GM18511 (cell line): Measurements from ENCODE around the gene RNASEL.

Source experiments
- ATAC-seq: cut with Tn5 transposase; IDR thresholded peaks from one replicate; pipeline ENCODE4 v1.9.1; 2021; ENCODE audit warnings: mild to moderate bottlenecking, moderate library complexity; ENCODE audit not compliant: unreplicated experiment

RNASEL gene

DNA sequence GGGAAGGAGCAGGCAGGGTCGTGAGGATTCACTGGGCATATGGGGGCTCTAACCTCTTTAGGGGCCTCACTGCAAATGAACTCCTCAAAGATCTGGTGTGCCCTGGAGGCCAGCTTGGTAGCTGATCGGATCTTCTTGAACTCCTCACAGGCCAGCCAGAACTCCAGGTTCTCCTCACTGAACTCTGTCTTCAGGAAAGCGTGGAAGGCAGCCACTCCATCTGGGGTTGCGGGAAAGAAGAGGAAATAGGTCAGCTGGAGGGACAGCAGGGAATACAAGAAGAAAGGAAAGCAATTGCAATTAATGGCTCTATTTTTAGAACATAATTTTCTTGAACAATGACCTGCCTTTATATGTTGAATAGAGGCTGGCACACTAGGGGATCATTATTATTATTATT, 12.9 kb upstream of the RNASEL start:
- ATAC-seq = no peak

DNA sequence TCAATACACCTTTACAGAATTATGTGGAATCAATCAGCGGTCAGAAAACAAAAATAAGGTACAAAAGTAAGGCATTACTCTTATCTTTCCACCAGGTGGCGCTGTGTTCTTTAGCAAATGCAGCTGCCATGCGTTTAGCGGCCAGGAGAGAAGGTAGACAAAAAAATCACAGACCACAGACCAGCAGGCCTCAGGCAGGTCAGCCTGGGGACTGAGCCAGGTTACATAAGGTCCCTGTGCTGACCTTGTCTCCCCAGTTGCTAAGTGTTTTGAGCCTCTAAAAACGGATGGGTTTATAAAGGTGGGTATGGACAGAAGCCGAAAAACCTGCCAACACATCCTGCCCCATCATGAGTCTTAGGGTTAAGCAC, 12.3 kb upstream of the RNASEL start:
- ATAC-seq = no peak

DNA sequence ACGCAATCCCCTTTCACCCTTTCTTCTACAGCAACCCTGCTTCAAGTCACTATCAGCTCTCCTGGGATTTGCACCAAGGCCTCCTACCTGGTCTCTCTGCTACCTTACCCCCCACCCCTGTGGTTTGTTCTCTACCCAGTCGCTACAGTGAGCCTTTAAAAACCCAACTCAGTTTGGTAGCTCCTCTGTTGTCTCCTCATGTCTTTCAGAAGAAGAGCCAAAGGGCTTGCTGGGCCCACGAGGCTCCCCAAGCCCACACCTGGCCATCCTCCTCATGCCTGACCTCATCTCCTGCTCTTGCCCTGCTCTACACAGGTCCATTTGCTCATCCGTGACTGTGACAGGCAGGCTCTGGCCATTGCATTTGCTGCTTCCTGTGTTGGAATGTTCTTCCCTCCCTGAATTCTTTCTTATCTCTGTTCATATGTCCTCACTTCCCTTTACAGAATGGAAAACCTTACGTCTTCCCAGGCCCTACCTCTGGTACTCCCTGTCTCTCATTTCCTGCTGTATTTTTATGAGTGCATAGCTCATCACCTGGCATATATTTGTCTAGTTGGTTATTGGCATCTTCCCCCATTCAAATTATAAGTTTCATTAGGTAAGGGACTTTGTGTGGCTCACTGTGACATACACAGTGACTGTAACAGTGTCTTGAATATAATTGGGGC, 11.8 kb upstream of the RNASEL start:
- ATAC-seq = no peak

- ATAC-seq = no peak
These were observed 11.1 kb upstream of the RNASEL start for GRCh38 chr1:182600036-182600713.

- ATAC-seq = no peak
These were observed 10.3 kb upstream of the RNASEL start for GRCh38 chr1:182599339-182599738.

DNA sequence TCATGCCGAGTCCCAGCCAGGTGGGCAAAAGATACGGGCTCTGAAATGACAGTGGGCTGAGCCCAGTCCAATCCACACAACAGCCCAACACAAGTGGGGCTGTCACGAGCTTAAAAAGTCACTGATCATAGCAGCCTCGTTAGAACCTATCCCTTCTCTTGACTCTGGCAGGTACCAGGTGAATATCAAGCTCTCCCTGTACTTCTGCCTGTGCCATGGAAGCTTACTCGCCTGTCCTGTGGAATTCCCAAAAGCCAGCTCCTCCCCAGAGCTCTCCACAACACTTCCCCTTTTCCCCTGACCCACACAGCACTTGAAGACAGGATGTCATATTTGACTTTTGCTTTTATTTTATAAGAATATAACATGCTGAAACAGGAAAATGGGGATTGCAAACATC, 9.2 kb upstream of the RNASEL start:
- no peak for ATAC-seq

DNA sequence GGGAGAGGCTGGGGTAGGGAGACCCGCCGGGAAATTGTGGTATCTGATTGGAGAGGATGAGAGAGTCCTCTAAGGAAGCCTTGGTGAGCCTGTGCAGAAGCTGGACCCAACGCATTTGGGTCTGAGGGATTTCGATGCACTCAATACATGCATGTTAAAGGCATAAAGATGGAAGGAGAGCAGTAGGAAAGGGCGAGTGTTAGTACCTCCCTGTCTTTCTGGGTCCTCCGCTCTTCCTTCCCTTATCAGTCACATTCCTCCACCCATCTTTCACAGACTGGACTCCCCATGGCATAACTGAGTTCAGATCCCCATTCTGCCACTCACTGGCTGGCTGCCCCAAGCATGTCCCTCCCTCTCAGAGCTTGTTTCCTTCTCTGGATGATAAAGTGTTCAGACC, 7.9 kb upstream of the RNASEL start:
- ATAC-seq = no peak

DNA sequence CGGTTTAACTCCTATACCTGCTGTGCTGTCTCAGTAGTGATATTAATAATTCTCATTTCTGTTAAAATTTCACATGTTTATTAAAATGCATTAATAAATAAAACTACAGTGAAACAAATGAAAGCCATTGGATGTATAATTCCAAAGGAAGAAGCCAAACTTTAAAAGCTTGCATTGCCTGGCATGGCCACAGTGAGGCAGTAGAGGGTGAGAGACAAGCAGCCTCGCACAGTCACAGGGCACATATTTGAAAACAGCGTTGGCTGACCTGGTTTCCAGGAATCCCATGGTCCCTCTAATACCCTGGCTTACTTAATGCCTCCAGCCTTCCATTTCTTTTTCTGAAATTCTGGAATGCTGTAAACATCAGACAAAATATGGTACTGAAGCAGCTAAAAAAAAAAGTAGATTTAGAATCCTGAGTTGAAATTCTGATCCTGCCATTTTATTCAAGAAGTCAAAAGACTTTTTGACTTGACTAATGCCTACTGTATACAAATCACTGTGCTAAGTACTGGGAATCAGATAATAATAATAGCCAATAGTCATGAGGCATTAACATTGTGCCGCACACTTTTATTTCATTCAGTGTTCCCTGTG, 6.7 kb upstream of the RNASEL start:
- ATAC-seq = no peak

DNA sequence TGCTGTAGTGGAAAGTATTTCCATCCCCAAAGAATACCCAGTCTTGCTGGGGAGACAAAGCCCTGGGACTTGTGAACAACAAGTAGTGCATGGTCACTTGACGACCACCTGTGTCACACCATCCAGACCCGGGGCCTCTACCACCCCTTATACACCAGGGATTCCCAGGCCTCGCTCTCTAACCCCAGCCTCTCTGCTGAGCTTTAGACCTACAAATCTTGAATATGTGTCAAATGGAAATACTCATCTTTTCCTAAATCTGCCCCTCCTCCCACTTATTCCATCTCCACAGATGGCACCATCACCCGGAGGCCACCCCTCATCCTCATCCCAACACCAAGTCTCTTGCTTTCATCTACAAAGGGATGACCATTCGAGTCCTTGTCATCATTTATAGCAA, 875 bp upstream of the RNASEL start:
- ATAC-seq = no peak

DNA sequence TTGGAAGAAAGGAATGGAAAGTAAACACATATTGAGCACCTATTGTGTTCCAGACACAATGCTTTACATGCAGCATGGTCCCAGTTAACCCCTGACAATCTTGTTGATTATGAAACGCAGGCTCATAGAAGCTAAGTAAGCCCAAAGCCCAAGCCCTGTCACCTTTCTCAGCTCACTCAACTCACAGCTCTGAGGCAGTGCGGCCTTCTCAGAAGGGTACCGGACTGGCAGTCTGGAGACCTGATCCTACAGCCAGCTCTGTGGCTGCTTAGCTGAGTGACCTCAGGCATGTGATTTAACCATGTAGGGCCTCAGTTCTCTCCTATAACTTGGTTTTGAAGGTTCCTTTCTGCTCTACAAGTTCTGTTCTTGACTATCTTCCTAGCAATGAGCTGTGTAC, 464 bp upstream of the RNASEL start:
- ATAC-seq = no peak

DNA sequence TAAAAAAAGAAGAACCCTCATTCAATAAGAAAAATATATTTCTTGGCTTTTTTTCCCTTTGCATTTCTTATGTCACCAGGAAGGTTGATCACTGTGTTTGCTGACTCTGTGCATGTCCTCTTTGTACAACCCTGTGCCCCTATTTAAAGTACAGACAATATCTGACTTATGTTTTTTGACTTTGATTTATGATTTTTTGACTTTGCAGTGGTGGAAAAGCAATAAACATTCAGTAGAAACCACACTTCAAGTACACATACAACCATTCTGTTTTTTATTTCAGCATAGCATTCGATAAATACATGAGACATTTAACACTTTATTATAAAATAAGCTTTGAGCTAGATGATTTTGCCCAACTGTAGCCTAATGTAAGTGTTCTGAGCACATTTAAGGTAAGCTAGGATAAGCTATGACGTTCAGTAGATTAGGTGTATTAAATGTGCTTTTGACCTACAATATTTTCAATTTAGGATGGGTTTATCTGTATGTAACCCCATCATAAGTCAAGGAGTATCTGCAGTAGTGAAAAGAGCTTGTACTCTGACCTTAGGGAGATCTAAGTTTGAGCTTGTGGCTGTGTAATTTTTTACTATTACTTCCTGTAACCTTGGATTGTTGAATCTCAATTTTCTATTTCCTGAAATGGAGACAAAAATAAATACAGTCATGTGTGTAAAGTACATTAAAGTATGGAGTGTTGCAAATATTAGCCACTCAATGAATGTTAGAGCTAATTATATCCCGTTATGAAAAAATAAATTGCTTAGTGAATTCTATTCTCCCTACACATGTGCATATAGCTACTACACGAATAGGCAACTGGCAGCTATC, 1.2 kb downstream of the RNASEL start:
- ATAC-seq = peak; percentile 27

GRCh38 chr1:182587093-182587492, 2.0 kb downstream of the RNASEL start:
- no peak for ATAC-seq

DNA sequence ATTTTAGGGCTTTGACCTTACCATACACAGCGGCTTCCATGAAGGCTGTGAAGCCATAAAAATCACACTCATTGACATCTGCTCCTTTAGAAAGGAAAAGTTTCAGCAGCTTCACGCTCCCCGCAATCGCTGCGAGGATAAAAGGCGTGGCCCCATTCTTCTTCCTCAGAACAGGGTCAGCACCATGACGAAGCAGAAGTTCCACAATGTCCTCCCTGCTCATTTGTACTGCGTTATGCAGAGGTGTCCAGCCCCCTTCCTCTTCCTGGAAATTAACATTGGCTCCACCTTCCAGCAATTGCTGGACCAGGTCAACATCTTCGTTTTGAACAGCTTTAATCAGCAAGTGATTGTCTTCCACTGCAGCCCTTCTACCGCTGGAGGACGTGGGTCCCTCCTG, 2.7 kb downstream of the RNASEL start:
- ATAC-seq = no peak

- no peak for ATAC-seq
These were observed 4.3 kb downstream of the RNASEL start for GRCh38 chr1:182584746-182585145.

DNA sequence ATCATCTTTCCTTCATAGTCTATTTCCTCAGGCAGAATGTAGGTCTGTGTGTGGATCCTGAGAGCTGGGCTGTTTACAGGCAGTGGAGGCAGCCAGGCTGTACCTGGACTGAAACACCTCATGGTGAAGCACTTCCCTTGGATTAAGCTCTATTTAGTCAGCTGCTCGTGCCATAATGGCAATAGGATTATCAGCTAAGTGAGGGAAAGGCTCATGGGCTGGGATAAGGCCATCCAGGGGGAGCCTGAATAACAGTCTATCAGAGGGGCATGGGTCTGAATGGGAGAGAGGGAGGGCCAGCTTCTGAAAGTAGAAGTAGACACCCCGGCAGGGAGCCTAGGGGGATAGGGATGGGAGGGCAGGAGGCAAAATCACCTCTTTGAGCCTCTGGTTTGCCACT, 8.3 kb downstream of the RNASEL start:
- no peak for ATAC-seq

GRCh38 chr1:182575540-182576149, 13.4 kb downstream of the RNASEL start:
- ATAC-seq = no peak

DNA sequence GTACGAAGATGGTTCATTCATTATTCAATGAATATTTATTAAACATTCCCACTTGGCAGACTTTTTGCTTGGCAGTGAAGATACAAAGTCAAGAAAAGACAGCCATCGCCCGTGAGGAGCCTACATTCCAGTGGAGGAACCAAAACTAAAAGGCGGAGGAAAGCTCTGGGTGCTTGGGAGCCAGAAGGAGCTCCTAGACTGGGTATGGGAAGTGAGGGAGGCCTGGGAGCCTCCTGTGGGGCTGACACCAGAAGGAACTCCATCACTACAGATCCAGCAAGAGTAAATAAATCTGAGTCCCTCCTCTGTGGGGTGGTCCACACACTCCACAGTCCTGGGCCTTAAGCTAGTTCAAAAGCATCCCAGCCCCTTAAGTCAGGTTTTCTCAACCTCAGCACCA, 14.9 kb downstream of the RNASEL start:
- ATAC-seq = no peak

- no peak for ATAC-seq
These were observed 18.5 kb downstream of the RNASEL start for GRCh38 chr1:182570611-182570970.

- ATAC-seq = no peak
These were observed 19.0 kb downstream of the RNASEL start for GRCh38 chr1:182569939-182570610.

DNA sequence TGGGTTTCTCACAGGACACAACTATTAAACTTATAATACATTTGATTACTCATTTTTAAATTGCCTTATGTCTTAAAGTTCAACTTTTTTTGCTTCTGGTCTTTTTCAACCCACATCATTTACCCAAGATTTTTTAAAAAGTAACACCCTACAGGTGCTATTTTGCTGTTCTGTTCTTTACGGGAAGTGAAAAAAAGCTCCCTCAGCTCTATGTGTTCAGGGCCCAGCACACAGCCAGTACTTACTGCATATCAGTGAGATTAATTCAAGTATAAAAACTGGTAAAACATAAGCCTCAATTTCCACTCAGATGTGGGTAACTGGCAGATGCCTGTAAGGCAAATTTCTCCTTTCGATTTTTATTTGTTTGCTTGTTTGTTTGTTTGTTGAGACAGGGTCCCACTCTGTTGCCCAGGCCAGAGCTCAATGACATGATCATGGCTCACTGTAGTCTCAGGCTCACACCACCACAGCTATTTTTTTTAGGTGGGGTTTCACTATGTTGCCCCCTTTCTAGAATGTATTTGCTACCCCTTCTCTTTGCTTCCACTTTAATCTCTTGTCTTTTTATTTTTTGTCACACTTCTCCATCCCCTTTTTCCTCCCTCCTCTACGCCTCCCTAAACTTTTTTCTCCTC, 20.3 kb downstream of the RNASEL start:
- peak; percentile 64 for ATAC-seq
